ENCODE results near the gene TGM2.

Gene TGM2

DNA sequence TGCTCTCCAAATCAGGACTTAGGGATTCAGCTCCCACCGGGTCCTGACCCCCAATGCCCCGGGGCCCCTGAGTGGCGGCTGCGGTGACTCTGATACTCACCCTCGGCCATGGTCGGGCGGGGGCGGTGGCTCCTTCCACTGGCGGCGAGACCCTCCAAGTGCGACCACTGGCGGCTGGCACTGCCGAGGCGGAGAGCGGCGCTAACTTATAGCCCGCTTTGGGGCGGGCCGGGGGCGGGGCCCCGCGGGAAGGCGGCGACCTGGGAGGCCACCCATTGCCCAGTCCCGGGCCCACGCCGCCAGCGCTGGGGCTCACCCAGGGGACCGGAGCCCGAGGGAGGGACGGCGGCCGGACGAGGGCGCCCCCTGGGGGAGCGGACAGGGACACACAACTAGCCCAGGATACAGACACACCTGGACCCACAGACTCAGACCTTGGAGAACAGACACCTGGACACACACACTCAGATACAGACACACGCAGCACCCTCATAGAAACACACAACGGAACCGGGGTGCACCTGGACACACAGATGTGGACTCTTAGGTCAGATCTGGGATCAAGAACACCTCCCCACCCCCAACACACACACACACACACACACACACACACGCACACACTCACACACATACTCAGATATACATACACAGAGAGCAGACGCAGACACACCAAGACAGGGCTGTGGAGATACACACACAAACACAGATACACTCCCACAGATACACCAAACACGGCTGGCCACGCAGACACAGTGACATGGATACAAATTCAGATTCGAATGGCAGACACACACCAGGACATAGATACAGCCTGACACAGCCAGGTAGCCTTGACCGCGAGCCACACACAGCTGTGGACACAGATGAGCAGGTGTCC, at the start of gene TGM2:
TSS of gene TGM2 (minus strand) at position 182 of the 877 bp plus-strand sequence. CDS start at position 110, 72 bp downstream.
- H3K9me3 ChIP-seq = no peaks in the 10 kb centered on the region
- H3K36me3 ChIP-seq (replicated peaks) = no peaks in the 10 kb centered on the region
- in situ Hi-C loops (cut with MboI; ENCODE audit: low sequenced_read_pairs) = loop anchor here (25.0 kb wide), 1 partner anchor 103 kb away; no protein-coding TSS in a partner anchor
- no peaks in the 10 kb centered on the region for H3K27me3 ChIP-seq (ENCODE audit: low read depth)
- peak; percentile 66 to 88 for DNase-seq (ENCODE audit: low spot score in 2 of 2)
- H3K4me1 ChIP-seq = no peaks in the 10 kb centered on the region; the same call in 1 of the 2 replicates
- peak within 1 kb of the TSS; percentile 28 for H3K4me3 ChIP-seq

DNA sequence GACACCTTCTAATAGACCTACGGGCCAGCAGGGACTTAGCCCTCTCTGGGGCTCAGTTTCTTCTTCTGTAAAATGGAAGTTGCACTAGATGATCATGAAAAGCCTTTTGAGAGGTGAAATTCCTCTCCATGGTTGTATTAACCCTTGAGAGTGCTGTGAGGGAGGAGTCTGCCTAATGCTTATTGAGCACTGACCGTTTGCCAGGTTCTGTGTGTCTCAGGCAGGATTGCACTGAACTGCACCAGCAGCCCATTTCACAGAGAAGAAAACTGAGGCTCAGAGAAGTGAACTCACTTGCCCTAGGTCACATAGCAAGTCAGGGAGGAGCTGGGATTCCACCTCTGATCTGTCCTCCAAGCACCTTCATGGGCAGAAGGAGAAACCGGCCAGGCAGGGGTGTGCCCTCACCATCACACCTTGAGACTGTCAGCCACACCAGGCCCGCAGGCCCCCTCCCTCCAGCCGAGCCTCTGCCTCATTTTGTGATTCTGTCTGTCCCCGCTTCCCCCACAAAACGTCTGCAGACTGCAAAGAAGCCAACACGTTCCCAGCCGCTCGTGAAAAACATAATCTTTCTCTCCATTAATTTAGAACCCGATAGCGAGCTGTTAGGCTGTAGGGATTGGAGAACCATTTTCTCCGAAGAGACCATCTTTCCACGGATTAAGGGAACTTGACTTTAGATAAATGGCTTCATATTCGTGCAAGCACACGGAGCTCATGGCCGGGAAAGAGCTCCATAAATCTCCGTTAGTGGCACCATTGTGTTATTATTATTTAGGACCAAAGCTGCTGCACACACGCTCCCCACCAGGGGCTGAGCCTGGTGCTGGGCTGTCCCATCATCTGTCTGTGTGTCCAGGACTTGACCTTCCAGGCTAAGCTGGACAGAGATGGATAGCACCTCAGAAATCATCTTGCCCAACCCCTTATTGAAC, 49.5 kb upstream of the TGM2 start:
- no peaks in the 10 kb centered on the region for H3K27me3 ChIP-seq (ENCODE audit: low read depth)
- H3K36me3 ChIP-seq (replicated peaks) = no peaks in the 10 kb centered on the region
- no peak for DNase-seq (ENCODE audit: low spot score in 2 of 2)
- no peak overlapping the region for H3K4me3 ChIP-seq
- no peaks in the 10 kb centered on the region for H3K9me3 ChIP-seq
- no peaks in the 10 kb centered on the region for H3K4me1 ChIP-seq
- in situ Hi-C loops (cut with MboI; ENCODE audit: low sequenced_read_pairs) = loop anchor here (25.0 kb wide), 1 partner anchor 652 kb away; no protein-coding TSS in a partner anchor

GRCh38 chr20:38213607-38213940, 48.5 kb upstream of the TGM2 start:
- DNase-seq (ENCODE audit: low spot score in 2 of 2) = no peak
- H3K27me3 ChIP-seq (ENCODE audit: low read depth) = no peaks in the 10 kb centered on the region
- in situ Hi-C loops (cut with MboI; ENCODE audit: low sequenced_read_pairs) = loop anchor here (25.0 kb wide), 1 partner anchor 651 kb away; no protein-coding TSS in a partner anchor

DNA sequence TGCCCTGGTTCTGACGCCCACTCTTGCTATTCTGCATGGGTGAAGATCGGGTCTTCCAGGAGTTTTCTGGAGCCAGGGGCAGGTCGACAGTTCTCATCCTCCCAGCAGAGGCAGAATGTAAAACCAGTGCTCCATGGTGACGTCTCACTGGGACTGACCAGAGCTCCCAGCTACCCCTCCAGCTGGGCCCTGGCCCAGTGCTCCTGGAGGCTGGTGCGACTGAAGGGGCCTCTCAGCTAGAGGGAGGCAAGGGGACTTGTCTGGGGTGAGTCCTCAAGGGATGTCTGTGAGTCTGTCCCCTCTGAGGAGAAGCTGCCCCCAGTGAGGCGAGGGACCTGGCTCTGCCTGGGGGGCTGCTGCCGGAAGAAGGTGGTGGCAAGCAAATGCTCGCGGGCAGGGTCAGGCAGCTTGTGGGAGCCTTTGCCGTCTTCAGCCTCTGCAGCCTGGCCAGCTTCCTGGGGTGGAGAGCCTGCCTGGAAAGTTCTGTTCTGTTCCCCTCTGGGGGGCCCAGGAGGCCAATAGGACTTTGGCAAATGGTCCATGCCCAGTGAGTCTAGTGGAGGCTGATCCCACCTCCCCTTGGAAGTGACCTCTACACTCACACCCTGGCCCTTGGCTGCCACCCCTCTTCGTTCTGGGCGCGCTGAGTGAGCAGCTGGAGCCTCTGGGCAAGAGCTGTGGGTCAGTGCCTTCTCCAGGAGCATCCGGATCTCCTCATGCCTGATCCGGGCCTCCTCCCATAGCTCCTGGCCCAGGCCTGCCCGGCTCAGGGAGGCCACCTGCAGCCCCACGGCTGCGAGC, 47.9 kb upstream of the TGM2 start:
- DNase-seq (ENCODE audit: low spot score in 2 of 2) = no peak
- in situ Hi-C loops (cut with MboI; ENCODE audit: low sequenced_read_pairs) = loop anchor here (25.0 kb wide), 1 partner anchor 651 kb away; no protein-coding TSS in a partner anchor
- no peaks in the 10 kb centered on the region for H3K27me3 ChIP-seq (ENCODE audit: low read depth)
- no peaks in the 10 kb centered on the region for H3K9me3 ChIP-seq
- H3K4me1 ChIP-seq = no peaks in the 10 kb centered on the region
- no peaks in the 10 kb centered on the region for H3K36me3 ChIP-seq (replicated peaks)
- no peak overlapping the region for H3K4me3 ChIP-seq

More at GRCh38 chr20:38213607-38213940, 48.5 kb upstream of the TGM2 start:
- Histone ChIP-seq H3K36me3 (replicated peaks) (no peaks in the 10 kb centered on the region), H3K9me3 (no peaks in the 10 kb centered on the region), H3K4me3 (no peak overlapping the region), H3K4me1 (no peaks in the 10 kb centered on the region)

GRCh38 chr20:38211200-38212097, 46.4 kb upstream of the TGM2 start:
- DNase-seq (ENCODE audit: low spot score in 2 of 2) = no peak
- no peaks in the 10 kb centered on the region for H3K27me3 ChIP-seq (ENCODE audit: low read depth)
- in situ Hi-C loops (cut with MboI; ENCODE audit: low sequenced_read_pairs) = loop anchor here (25.0 kb wide), 1 partner anchor 649 kb away; no protein-coding TSS in a partner anchor
- H3K9me3 ChIP-seq = no peaks in the 10 kb centered on the region
- H3K36me3 ChIP-seq (replicated peaks) = no peaks in the 10 kb centered on the region
- no peaks in the 10 kb centered on the region for H3K4me1 ChIP-seq
- H3K4me3 ChIP-seq = no peak overlapping the region

- in situ Hi-C loops (cut with MboI; ENCODE audit: low sequenced_read_pairs) = loop anchor here (25.0 kb wide), 1 partner anchor 648 kb away; no protein-coding TSS in a partner anchor
Measured at GRCh38 chr20:38210741-38211140, 45.7 kb upstream of the TGM2 start.

DNA sequence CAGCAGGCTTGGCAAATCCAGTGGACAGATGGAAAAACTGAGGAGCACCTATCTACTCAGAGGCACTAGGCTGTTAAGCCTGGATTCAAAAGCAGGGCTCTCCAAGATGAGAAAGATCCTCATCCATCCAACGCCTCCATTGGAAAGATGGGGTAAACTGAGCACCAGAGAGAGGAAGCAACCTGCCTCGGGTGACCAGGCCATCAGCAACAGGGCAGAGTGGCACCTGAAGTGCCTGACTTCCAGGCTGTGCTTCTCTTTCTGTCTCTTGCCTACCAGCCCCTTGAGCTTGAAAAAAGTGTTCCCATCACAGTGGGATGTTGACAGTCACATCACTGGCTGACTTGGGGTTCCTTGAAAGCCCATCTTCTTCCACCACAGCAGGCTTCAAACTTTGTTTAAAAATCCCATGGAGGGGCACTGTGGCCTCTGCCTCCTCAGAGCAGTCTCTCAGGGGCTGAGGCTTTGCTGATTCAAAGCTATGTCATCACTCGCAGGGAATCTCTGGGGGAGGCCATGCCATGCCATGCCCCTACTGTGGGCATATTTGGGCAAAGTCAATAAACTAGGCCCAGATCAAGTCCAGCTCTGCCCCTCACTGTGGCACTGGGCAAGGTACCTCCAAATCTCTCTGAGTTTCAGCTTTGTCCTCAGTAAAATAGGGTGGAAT, 44.8 kb upstream of the TGM2 start:
- peaks cover 5% of the 10 kb centered on the region; the same call in 1 of the 2 replicates for H3K27me3 ChIP-seq (ENCODE audit: low read depth)
- H3K36me3 ChIP-seq (replicated peaks) = no peaks in the 10 kb centered on the region
- no peak for DNase-seq (ENCODE audit: low spot score in 2 of 2)
- in situ Hi-C loops (cut with MboI; ENCODE audit: low sequenced_read_pairs) = loop anchor here (25.0 kb wide), 1 partner anchor 648 kb away; no protein-coding TSS in a partner anchor
- H3K9me3 ChIP-seq = no peaks in the 10 kb centered on the region
- no peaks in the 10 kb centered on the region for H3K4me1 ChIP-seq
- no peak overlapping the region for H3K4me3 ChIP-seq

More at GRCh38 chr20:38210741-38211140, 45.7 kb upstream of the TGM2 start:
- no peak for DNase-seq (ENCODE audit: low spot score in 2 of 2)
- Histone ChIP-seq H3K4me3 (no peak overlapping the region), H3K36me3 (replicated peaks) (no peaks in the 10 kb centered on the region), H3K27me3 (ENCODE audit: low read depth) (no peaks in the 10 kb centered on the region), H3K9me3 (no peaks in the 10 kb centered on the region), H3K4me1 (no peaks in the 10 kb centered on the region)

DNA sequence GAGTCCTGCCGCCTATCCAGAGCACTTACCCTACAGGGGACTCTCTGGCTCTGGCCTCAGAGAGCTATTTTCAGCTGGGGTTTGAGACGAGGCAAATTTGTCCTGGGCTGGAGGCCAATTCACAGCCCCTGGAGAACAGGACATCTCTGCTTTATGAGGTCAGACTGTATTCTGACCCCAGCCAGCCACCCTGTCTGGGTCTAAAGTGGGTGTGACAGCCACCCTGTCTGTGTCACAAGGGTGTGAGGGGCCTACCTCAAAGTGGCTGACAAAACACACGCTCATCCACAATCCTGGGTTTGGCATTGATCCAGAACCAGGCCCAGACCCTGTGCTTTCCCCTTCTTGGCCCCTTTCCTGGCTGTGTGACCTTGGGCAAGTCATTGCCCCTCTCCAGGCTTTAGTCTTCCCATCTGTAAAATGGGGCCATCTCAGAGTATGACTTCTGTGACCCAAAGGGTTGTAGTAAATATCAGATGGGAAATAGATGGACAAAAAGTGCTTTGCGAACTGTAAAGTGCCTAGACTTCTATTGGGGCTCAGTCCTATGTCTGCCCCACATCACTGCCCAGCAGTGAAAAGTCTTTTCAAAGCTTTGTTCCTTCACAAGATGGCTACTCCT, 44.1 kb upstream of the TGM2 start:
- no peak for DNase-seq (ENCODE audit: low spot score in 2 of 2)
- Histone ChIP-seq H3K4me1 (no peaks in the 10 kb centered on the region), H3K36me3 (replicated peaks) (no peaks in the 10 kb centered on the region), H3K9me3 (no peaks in the 10 kb centered on the region), H3K4me3 (no peak overlapping the region), H3K27me3 (ENCODE audit: low read depth) (peaks cover 10% of the 10 kb centered on the region; the same call in 1 of the 2 replicates)
- in situ Hi-C loops (cut with MboI; ENCODE audit: low sequenced_read_pairs) = loop anchor here (25.0 kb wide), 1 partner anchor 647 kb away; no protein-coding TSS in a partner anchor

DNA sequence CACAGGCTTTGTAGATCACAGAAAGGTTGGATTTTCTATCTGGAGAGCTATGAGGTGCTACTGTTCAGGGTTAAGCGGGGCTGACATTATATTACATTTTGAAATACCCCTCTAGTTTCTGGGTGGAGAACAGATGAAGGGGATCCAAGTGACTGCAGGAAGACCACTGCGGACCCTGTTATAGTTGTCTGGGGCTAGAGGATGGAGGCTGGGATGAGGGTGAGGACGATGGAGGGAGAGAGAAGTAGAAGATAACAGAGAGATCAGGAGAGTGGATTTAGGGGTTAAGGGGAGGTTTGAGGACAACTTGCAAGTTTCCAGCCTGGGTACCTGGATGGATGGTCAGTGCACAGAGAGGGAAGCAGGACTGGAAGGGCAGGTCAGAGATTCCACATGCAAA, 43.5 kb upstream of the TGM2 start:
- peaks cover 17% of the 10 kb centered on the region; the same call in 1 of the 2 replicates for H3K27me3 ChIP-seq (ENCODE audit: low read depth)
- no peaks in the 10 kb centered on the region for H3K9me3 ChIP-seq
- no peak for DNase-seq (ENCODE audit: low spot score in 2 of 2)
- H3K4me1 ChIP-seq = no peaks in the 10 kb centered on the region
- H3K4me3 ChIP-seq = no peak overlapping the region
- no peaks in the 10 kb centered on the region for H3K36me3 ChIP-seq (replicated peaks)
- in situ Hi-C loops (cut with MboI; ENCODE audit: low sequenced_read_pairs) = loop anchor here (25.0 kb wide), 1 partner anchor 646 kb away; no protein-coding TSS in a partner anchor

DNA sequence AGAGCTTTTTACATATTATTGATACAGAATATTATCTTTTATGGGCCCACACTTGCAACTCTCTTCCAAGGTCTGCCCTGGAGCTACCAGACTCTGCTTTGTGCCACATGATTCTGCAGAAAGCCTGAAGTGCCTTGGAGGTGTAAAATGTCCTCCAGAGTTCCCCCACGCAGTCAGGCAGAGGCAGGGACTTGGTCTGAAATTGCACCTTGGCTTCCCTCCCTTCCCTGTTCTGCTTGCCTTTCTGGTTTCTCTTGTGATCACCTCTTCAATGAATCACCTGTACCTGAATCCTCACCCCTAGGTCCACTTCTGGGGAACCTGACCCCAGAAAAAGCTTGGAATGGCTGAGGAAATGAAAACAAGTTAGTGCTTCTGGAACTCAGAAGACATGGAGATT, 43.0 kb upstream of the TGM2 start:
- Histone ChIP-seq H3K9me3 (no peaks in the 10 kb centered on the region), H3K27me3 (ENCODE audit: low read depth) (peaks cover 19% of the 10 kb centered on the region; the same call in 1 of the 2 replicates), H3K4me3 (no peak overlapping the region), H3K4me1 (no peaks in the 10 kb centered on the region), H3K36me3 (replicated peaks) (no peaks in the 10 kb centered on the region)
- in situ Hi-C loops (cut with MboI; ENCODE audit: low sequenced_read_pairs) = loop anchor here (25.0 kb wide), 1 partner anchor 646 kb away; no protein-coding TSS in a partner anchor
- no peak for DNase-seq (ENCODE audit: low spot score in 2 of 2)

- in situ Hi-C loops (cut with MboI; ENCODE audit: low sequenced_read_pairs) = loop anchor here (25.0 kb wide), 1 partner anchor 645 kb away; no protein-coding TSS in a partner anchor
Measured at GRCh38 chr20:38207621-38208020, 42.6 kb upstream of the TGM2 start.

More at GRCh38 chr20:38207621-38208020, 42.6 kb upstream of the TGM2 start:
- Histone ChIP-seq H3K36me3 (replicated peaks) (no peaks in the 10 kb centered on the region), H3K4me1 (no peaks in the 10 kb centered on the region), H3K27me3 (ENCODE audit: low read depth) (peaks cover 19% of the 10 kb centered on the region; the same call in 1 of the 2 replicates), H3K4me3 (no peak overlapping the region), H3K9me3 (no peaks in the 10 kb centered on the region)
- DNase-seq (ENCODE audit: low spot score in 2 of 2) = no peak

All from HAP-1 (cell line).